GM12801 (cell line): ENCODE measurements around the gene RBP5.

ENCODE experiments used
- CTCF ChIP-seq: IDR thresholded peaks from one replicate; pipeline ENCODE4 v1.5.1; 2011; ENCODE audit warnings: control low read depth; ENCODE audit not compliant: insufficient read length; ENCODE audit errors: extremely low read depth

RBP5 gene

GRCh38 chr12:7076493-7076892 is 52.2 kb downstream of the RBP5 start:
- no peak for TF ChIP-seq CTCF

- TF ChIP-seq CTCF: no peak
Measured at GRCh38 chr12:7075939-7076338, 52.8 kb downstream of the RBP5 start.

- no peak for TF ChIP-seq CTCF
Measured at GRCh38 chr12:7075518-7075917, 53.2 kb downstream of the RBP5 start.

- no peak for TF ChIP-seq CTCF
Measured at GRCh38 chr12:7073946-7074345, 54.7 kb downstream of the RBP5 start.
